OCI-LY3 (cell line): Measurements from ENCODE around the gene PICK1.

Experiments used
- EZH2phosphoT487 ChIP-seq: fragments of 200-600 bp; shearing (Covaris generic); IDR thresholded peaks from 2 replicates; pipeline ENCODE4 v1.6.1; 2018; ENCODE audit warnings: antibody characterized with exemption, mixed run types, low read depth
- TF ChIP-seq, protein P1 (sequence below): fragments of 200-600, 300-600 bp; sonication (generic); IDR thresholded peaks from 2 replicates; pipeline ENCODE4 v1.5.1; 2014; ENCODE audit warnings: antibody characterized with exemption, low read length, low read depth

DNA sequence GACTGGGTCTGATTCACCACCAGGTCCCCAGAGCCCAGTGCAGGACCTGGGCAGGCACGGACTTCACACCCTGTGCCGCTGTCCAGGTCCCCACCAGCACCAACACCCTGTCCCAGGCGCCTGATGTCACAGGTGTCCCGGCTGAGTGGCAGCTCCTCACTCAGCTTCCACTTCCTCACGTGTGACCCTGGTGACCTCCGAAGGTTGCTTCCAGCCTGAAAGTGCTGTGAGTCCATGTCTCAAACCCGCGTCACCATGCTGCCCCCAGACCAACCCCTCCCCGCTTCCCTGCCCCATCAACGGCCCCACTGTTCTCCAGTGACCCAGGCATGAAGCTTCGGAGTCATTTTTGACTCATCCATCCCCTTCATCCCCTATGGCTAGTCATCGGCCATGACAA lies 25.7 kb upstream of the PICK1 start:
- TF ChIP-seq, protein P1, sequence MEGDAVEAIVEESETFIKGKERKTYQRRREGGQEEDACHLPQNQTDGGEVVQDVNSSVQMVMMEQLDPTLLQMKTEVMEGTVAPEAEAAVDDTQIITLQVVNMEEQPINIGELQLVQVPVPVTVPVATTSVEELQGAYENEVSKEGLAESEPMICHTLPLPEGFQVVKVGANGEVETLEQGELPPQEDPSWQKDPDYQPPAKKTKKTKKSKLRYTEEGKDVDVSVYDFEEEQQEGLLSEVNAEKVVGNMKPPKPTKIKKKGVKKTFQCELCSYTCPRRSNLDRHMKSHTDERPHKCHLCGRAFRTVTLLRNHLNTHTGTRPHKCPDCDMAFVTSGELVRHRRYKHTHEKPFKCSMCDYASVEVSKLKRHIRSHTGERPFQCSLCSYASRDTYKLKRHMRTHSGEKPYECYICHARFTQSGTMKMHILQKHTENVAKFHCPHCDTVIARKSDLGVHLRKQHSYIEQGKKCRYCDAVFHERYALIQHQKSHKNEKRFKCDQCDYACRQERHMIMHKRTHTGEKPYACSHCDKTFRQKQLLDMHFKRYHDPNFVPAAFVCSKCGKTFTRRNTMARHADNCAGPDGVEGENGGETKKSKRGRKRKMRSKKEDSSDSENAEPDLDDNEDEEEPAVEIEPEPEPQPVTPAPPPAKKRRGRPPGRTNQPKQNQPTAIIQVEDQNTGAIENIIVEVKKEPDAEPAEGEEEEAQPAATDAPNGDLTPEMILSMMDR: no peak
- no peak for TF ChIP-seq EZH2phosphoT487
